ENCODE measurements around the gene PDE4D. TPM values are rescaled to one million over a fixed set of nuclear protein-coding genes. Genes with fewer than 3 reads are reported as not detected.
A peak's percentile ranks its signal among the peaks of the same experiment; 100 is the strongest.

Gene PDE4D
- total and polyA plus RNA-seq, 2 of the 4 experiments (the other 2 are of a cell fraction), result 1.4 to 7.9 TPM

- Histone ChIP-seq H2AK5ac (ENCODE audit: low read depth, low read length) (no peak overlapping the region), H3K18ac (ENCODE audit: low read depth, low read length) (peak overlapping the region; percentile 10; the same call in 1 of the 2 replicates), H4K8ac (ENCODE audit: low read depth in 2 of 2, low read length in 2 of 2) (peak overlapping the region in 1 of 2 experiments; percentile 33; a peak in 1 of 4 replicates), H3K14ac (replicated peaks; ENCODE audit: low read depth, low read length) (no peak overlapping the region), H2BK20ac (ENCODE audit: low read depth, low read length) (no peak overlapping the region), H3K4ac (ENCODE audit: low read depth, low read length) (no peak overlapping the region), H2BK15ac (ENCODE audit: low read depth, low read length) (peak overlapping the region; percentile 13; the same call in 1 of the 3 replicates), H3K79me1 (ENCODE audit: low read depth in 1 of 2, low read length in 2 of 2) (peaks cover 3 to 24% of the 10 kb centered on the region in 2 experiments), H3K4me3 (ENCODE audit: insufficient read depth, low read depth, low read length) (peak overlapping the region; percentile 99), H4K5ac (ENCODE audit: low read depth, low read length) (no peak overlapping the region), H2BK120ac (ENCODE audit: low read depth, low read length) (no peak overlapping the region), H3K4me1 (ENCODE audit: control insufficient read depth, insufficient read depth, low read length) (peaks cover 7% of the 10 kb centered on the region), H2BK5ac (ENCODE audit: low read depth, low read length, poor library complexity, severe bottlenecking) (no peak overlapping the region), H3K9me3 (ENCODE audit: control insufficient read depth, insufficient read depth, low read length) (no peaks in the 10 kb centered on the region), H4K20me1 (ENCODE audit: insufficient read depth, low read length) (no peaks in the 10 kb centered on the region; the same call in 1 of the 2 replicates), H3K56ac (ENCODE audit: extremely low read depth, insufficient read depth, low read length) (no peak overlapping the region; the same call in 1 of the 2 replicates), H3K27ac (ENCODE audit: insufficient read depth, low read length) (no peak overlapping the region; the same call in 1 of the 2 replicates), H3K23ac (ENCODE audit: low read depth, low read length) (no peak overlapping the region), H3K9ac (ENCODE audit: low read depth, low read length) (no peak overlapping the region), H3K27me3 (ENCODE audit: control insufficient read depth, insufficient read depth, low read length) (no peaks in the 10 kb centered on the region), H4K91ac (ENCODE audit: insufficient read depth, low read depth, low read length) (no peak overlapping the region; the same call in 1 of the 2 replicates), H3K36me3 (ENCODE audit: control insufficient read depth, insufficient read depth, low read length) (no peaks in the 10 kb centered on the region), H2AFZ (replicated peaks; ENCODE audit: low read length, poor library complexity) (peak overlapping the region; percentile 95), H3K9me1 (ENCODE audit: insufficient read depth, low read length) (0 out of 2 replicates have a peak, but pooled peaks cover 3% of the 10 kb centered on the region), H2AK9ac (replicated peaks; ENCODE audit: low read depth, low read length, poor library complexity) (no peak overlapping the region), H3K4me2 (ENCODE audit: low read depth, low read length) (peak overlapping the region; percentile 37; the same call in 1 of the 2 replicates)
- no peak for TF ChIP-seq RCOR1 (IDR thresholded peaks at IDR 0.05; ENCODE audit: insufficient replicate concordance, low read length)
- TF ChIP-seq CHD1 (IDR thresholded peaks at IDR 0.05; ENCODE audit: low read depth, low read length), result no peak
- TF ChIP-seq MXI1 (IDR thresholded peaks at IDR 0.05; ENCODE audit: borderline replicate concordance, low read depth, low read length), result no peak
- peak; percentile 21; the same call in 1 of the 2 replicates for TF ChIP-seq CEBPB (IDR thresholded peaks at IDR 0.05; ENCODE audit: low read depth, low read length)
- no peak for TF ChIP-seq ELK1 (IDR thresholded peaks at IDR 0.05; ENCODE audit: borderline replicate concordance, low read depth, low read length)
- no peak for TF ChIP-seq FOS (IDR thresholded peaks at IDR 0.05; ENCODE audit: low read depth, low read length)
- TF ChIP-seq NFE2L2 (IDR thresholded peaks at IDR 0.05; ENCODE audit: low read depth, low read length), result no peak
- TF ChIP-seq RAD21 (IDR thresholded peaks at IDR 0.05; ENCODE audit: low read length), result no peak
- BruUV-seq (replicated peaks), result no TSS peak
- ChIA-PET POLR2A (ENCODE audit: unreplicated experiment) (interaction anchor here (0.6 kb wide), 1 partner anchor 30 kb away, joined by 3 read pairs; no protein-coding TSS in a partner anchor), CTCF (no interaction called here)
- ATAC-seq (ENCODE audit: low read depth), result no peak
- in situ Hi-C loops (cut with MboI; ENCODE audit: low sequenced_read_pairs), result no loop called here
- intact Hi-C loops (cut with micrococcal nuclease), result loop anchor here (2.0 kb wide), 1 partner anchor 23 kb away; no protein-coding TSS in a partner anchor
- no peak for DNase-seq
- WGBS, 2 experiments (ENCODE audit: extremely low coverage in 2 of 2, insufficient read length in 1 of 2), result no CpG with 5 or more reads among the region's 13 CpGs
- dilution Hi-C loops (cut with HindIII; ENCODE audit: low sequenced_read_pairs, unreplicated experiment), result no loop called here
Measured at GRCh38 chr5:59040024-59040803, 853.3 kb downstream of the PDE4D start.

All from IMR-90 (cell line).